PFSK-1 (cell line): ENCODE data around the gene YBX2.

Experiments
- FOXP2 ChIP-seq: optimal IDR thresholded peaks from 2 replicates; pipeline ENCODE3; 2011; ENCODE audit warnings: borderline replicate concordance, control low read depth, inconsistent platforms; ENCODE audit not compliant: insufficient read depth; ENCODE audit errors: extremely low read length, extremely low read depth
- POLR2AphosphoS5 ChIP-seq: IDR thresholded peaks from 2 replicates; pipeline ENCODE4 v1.6.1; 2012; ENCODE audit warnings: low read depth, mild to moderate bottlenecking, control low read depth, low read length, moderate library complexity
- REST ChIP-seq, 2 experiments: IDR thresholded peaks; 2 replicates each; pipeline versions ENCODE4 v1.6.1 to v1.8.0; 2011 to 2012; ENCODE audit warnings: low read depth in 2 of 2, low read length in 2 of 2, control low read depth in 1 of 2, inconsistent platforms in 1 of 2, mild to moderate bottlenecking in 1 of 2, moderate library complexity in 1 of 2; ENCODE audit not compliant: insufficient read depth in 1 of 2
- TAF1 ChIP-seq: IDR thresholded peaks from 2 replicates; pipeline ENCODE4 v1.6.1; 2012; ENCODE audit warnings: low read length, control low read depth, borderline replicate concordance; ENCODE audit not compliant: insufficient read depth

The YBX2 gene

GRCh38 chr17:7238420-7239090 is 55.9 kb downstream of the YBX2 start:
- no peak for TF ChIP-seq POLR2AphosphoS5
- TF ChIP-seq FOXP2 = no peak
- no peak for TF ChIP-seq TAF1
- TF ChIP-seq REST (IDR thresholded peaks at IDR 0.05; ENCODE audit: insufficient read depth in 1 of 2, low read depth in 2 of 2, low read length in 2 of 2) = no peak
